HCT116 (cell line): ENCODE results near the gene MTOR. TPM values are rescaled to one million over a fixed set of nuclear protein-coding genes. Genes with fewer than 3 reads are reported as not detected.

Experiments used
- ATAC-seq: fragments of 200-7000 bp; cut with Tn5 transposase; 2 replicates; pipeline ENCODE4 v1.9.1; 2020; ENCODE audit warnings: mild to moderate bottlenecking, moderate library complexity
- BruUV-seq: library from RNA; stranded (reverse); fragments of 400-500 nt; replicated peaks from 2 replicates; lab custom pipeline; 2021; lab: Mats Ljungman, UMichigan
- CTCF ChIA-PET: fragments of 300-600 bp; sonication (Branson Sonifier 250); formaldehyde crosslinking; loops from one replicate; lab custom pipeline; 2021; ENCODE audit warnings: antibody characterized with exemption; lab: Charles Lee
- POLR2A ChIA-PET: fragments of 300-600, 350-600 bp; sonication (Branson Sonifier 250); formaldehyde crosslinking; loops from one replicate; lab custom pipeline; 2021; ENCODE audit warnings: antibody characterized with exemption; lab: Charles Lee
- RAD21 ChIA-PET, 2 experiments: fragments of 300-600 bp; sonication (Branson Sonifier 250); formaldehyde crosslinking; loops; one replicate each; lab custom pipeline; 2023; ENCODE audit warnings: low total read pairs in 2 of 2; ENCODE audit not compliant: uncharacterized antibody in 2 of 2, unreplicated experiment in 2 of 2, low non-redundant PET in 1 of 2; lab: Charles Lee
- DNase-seq: peaks from one replicate; pipeline ENCODE4 v3.0.0-alpha.2; 2010; ENCODE audit warnings: low read depth, low spot score
- H2AFZ ChIP-seq: fragments of 200-600 bp; shearing (Covaris generic), sonication (generic); 2 replicates; pipeline ENCODE4 v1.6.1; 2017; ENCODE audit warnings: low read depth, mixed run types, mixed read lengths, antibody characterized with exemption, low read length; ENCODE audit not compliant: poor library complexity, severe bottlenecking
- H3K27ac ChIP-seq: 2 replicates; pipeline ENCODE4 v1.5.1; 2012; ENCODE audit warnings: low read depth, low read length
- H3K27me3 ChIP-seq: fragments of 200-600 bp; sonication (generic); 2 replicates; pipeline ENCODE4 v1.6.1; 2016; ENCODE audit warnings: mixed run types, low read length, mixed read lengths; ENCODE audit not compliant: insufficient read depth
- H3K36me3 ChIP-seq, 2 experiments: fragments of 200-500 bp in 1 of 2; fragments of 200-600 bp in 1 of 2; sonication (Bioruptor generic) in 1 of 2; sonication (generic) in 1 of 2; 2 replicates each; pipeline versions ENCODE4 v1.5.1 to v1.6.1; 2014 to 2016; ENCODE audit warnings: low read length in 2 of 2, inconsistent platforms in 1 of 2, mixed read lengths in 1 of 2, mixed run types in 1 of 2; ENCODE audit not compliant: insufficient read depth in 2 of 2, control insufficient read depth in 1 of 2
- H3K4me1 ChIP-seq, 2 experiments: fragments of 200-600 bp in 1 of 2; sonication (generic) in 1 of 2; 2 replicates each; pipeline versions ENCODE4 v1.5.1 to v1.6.1; 2012 to 2017; ENCODE audit warnings: low read length in 2 of 2, inconsistent platforms in 1 of 2, mild to moderate bottlenecking in 1 of 2, mixed read lengths in 1 of 2, mixed run types in 1 of 2, moderate library complexity in 1 of 2; ENCODE audit not compliant: insufficient read depth in 2 of 2, control insufficient read depth in 1 of 2
- H3K4me2 ChIP-seq: fragments of 200-600 bp; sonication (generic); 2 replicates; pipeline ENCODE4 v1.6.1; 2017; ENCODE audit warnings: mixed run types, low read length, mixed read lengths
- H3K4me3 ChIP-seq, 2 experiments: fragments of 200-600 bp in 1 of 2; sonication (generic) in 1 of 2; replicated peaks in 1 of 2; 2 replicates each; pipeline ENCODE4 v1.5.1; 2011 to 2016; ENCODE audit warnings: low read length in 2 of 2, control low read depth in 1 of 2, low read depth in 1 of 2, mild to moderate bottlenecking in 1 of 2, mixed read lengths in 1 of 2, mixed run types in 1 of 2
- H3K79me2 ChIP-seq: fragments of 200-600 bp; sonication (generic); 2 replicates; pipeline ENCODE4 v1.6.1; 2017; ENCODE audit warnings: mild to moderate bottlenecking, mixed run types, low read length, moderate library complexity, mixed read lengths; ENCODE audit not compliant: insufficient read depth
- H3K9ac ChIP-seq: fragments of 200-600 bp; sonication (generic); 2 replicates; pipeline ENCODE4 v1.6.1; 2016; ENCODE audit warnings: low read length, mixed read lengths
- H3K9me2 ChIP-seq: fragments of 200-600 bp; sonication (generic), shearing (Covaris generic); 2 replicates; pipeline ENCODE4 v1.6.1; 2017; ENCODE audit warnings: mixed run types, mild to moderate bottlenecking, moderate library complexity; ENCODE audit not compliant: insufficient read depth
- H3K9me3 ChIP-seq, 2 experiments: fragments of 200-500 bp in 1 of 2; fragments of 200-600 bp in 1 of 2; sonication (Bioruptor generic) in 1 of 2; sonication (generic) in 1 of 2; 2 replicates each; pipeline ENCODE4 v1.6.1; 2014 to 2017; ENCODE audit warnings: low read length in 2 of 2, mixed read lengths in 2 of 2, inconsistent platforms in 1 of 2, low read depth in 1 of 2, mild to moderate bottlenecking in 1 of 2, mixed run types in 1 of 2, moderate library complexity in 1 of 2; ENCODE audit not compliant: control insufficient read depth in 1 of 2, insufficient read depth in 1 of 2
- H4K20me1 ChIP-seq: fragments of 200-600 bp; sonication (generic), shearing (Covaris generic); 2 replicates; pipeline ENCODE4 v1.6.1; 2017; ENCODE audit warnings: mixed run types, mild to moderate bottlenecking, moderate library complexity; ENCODE audit not compliant: insufficient read depth
- CEBPB ChIP-seq: IDR thresholded peaks from 2 replicates; pipeline ENCODE4 v1.6.1; 2012; ENCODE audit warnings: low read depth
- ELF1 ChIP-seq: IDR thresholded peaks from 2 replicates; pipeline ENCODE4 v1.6.1; 2012; ENCODE audit warnings: low read depth, borderline replicate concordance
- FOSL1 ChIP-seq: IDR thresholded peaks from 2 replicates; pipeline ENCODE4 v1.6.1; 2012; ENCODE audit warnings: low read depth
- JUND ChIP-seq: IDR thresholded peaks from 2 replicates; pipeline ENCODE4 v1.6.1; 2012
- POLR2AphosphoS5 ChIP-seq: IDR thresholded peaks from 2 replicates; pipeline ENCODE4 v1.6.1; 2011; ENCODE audit warnings: mild to moderate bottlenecking, low read depth, low read length, moderate library complexity
- RAD21 ChIP-seq: IDR thresholded peaks from 2 replicates; pipeline ENCODE4 v1.6.1; 2012; ENCODE audit warnings: low read depth, mild to moderate bottlenecking
- YY1 ChIP-seq: IDR thresholded peaks from 2 replicates; pipeline ENCODE4 v1.6.1; 2011; ENCODE audit warnings: low read length, low read depth, moderate library complexity, mild to moderate bottlenecking; ENCODE audit not compliant: insufficient replicate concordance; ENCODE audit errors: extremely low read depth
- ZFX ChIP-seq: fragments of 450-650 bp; IDR thresholded peaks from 2 replicates; pipeline ENCODE4 v1.6.1; 2017
- ZNF274 ChIP-seq: fragments of 200-500 bp; sonication (Bioruptor generic); IDR thresholded peaks from 2 replicates; pipeline ENCODE4 v1.6.1; 2014; ENCODE audit warnings: mild to moderate bottlenecking, low read depth, low read length, inconsistent platforms
- intact Hi-C: fragments of 100-400 bp; cut with micrococcal nuclease; formaldehyde crosslinking; loops from 2 replicates; pipeline ENCODE4 v1.10.0; 2022
- total RNA-seq: library from RNA; stranded (reverse); gene quantifications from one replicate; pipeline ENCODE4 v1.2.1, GENCODE V29; 2021; ENCODE audit not compliant: unreplicated experiment
- TF ChIP-seq, protein P1 (sequence below): IDR thresholded peaks from 2 replicates; pipeline ENCODE4 v1.6.1; 2012; ENCODE audit warnings: low read depth
- TF ChIP-seq, protein P2 (sequence below), 3 experiments: fragments of 200-600 bp in 1 of 3; sonication (generic) in 1 of 3; IDR thresholded peaks in 2 of 3; conservative IDR thresholded peaks in 1 of 3; 2 replicates each; pipeline ENCODE4 v1.5.1; 2012 to 2017; ENCODE audit warnings: low read depth in 2 of 3, low read length in 2 of 3, antibody characterized with exemption in 1 of 3, borderline replicate concordance in 1 of 3, control low read depth in 1 of 3, mild to moderate bottlenecking in 1 of 3, mixed read lengths in 1 of 3, mixed run types in 1 of 3, moderate library complexity in 1 of 3; ENCODE audit not compliant: insufficient read depth in 1 of 3

MTOR gene
- total RNA-seq, 1 experiment from 2014 or later, result 42.2 TPM

DNA sequence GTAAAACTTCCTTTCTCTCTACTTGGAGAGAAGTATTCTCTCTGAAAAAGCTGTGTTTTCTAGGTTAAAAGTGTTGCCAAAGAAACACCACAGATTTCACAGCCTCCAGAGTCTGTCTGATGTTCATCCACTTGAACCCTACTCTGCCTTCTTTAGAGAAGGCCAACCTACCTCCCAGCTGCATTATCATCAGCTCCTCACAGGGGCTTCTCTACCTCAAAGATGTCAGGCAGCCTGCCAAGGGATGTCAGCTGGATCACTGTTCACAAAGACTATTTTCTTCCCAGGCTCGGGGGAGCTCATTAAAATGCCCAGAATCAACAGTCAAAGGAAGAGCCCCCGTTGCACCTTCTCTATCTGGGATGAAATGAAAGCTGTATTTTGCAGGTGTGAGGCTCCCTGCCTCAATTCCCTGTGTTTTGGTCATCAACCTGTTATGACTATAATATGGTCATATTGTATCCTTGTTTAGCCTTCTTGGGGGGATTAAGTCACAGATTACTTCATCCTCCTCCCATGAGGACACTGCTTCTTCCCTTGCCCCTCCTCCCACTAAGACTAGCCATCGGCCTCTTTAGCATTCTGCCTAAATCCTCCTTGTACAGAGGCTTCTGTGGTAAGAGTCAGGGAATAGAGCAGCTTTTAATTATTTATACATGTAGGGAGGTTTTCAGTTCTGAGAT lies 47.5 kb downstream of the MTOR start:
- DNase-seq, result no peak
- BruUV-seq, result no TSS peak

More for the DNA sequence above, 47.5 kb downstream of the MTOR start:
- intact Hi-C loops, result no loop called here
- no peak for ATAC-seq
- Histone ChIP-seq H3K36me3 (peaks cover 15 to 36% of the 10 kb centered on the region in 2 experiments; a peak in 3 of 4 replicates), H3K4me1 (no peaks in the 10 kb centered on the region), H3K9ac (no peak overlapping the region), H3K9me3 (no peaks in the 10 kb centered on the region), H3K79me2 (no peaks in the 10 kb centered on the region), H4K20me1 (no peaks in the 10 kb centered on the region), H3K27ac (no peak overlapping the region), H3K4me3 (no peak overlapping the region), H2AFZ (no peak overlapping the region), H3K9me2 (no peaks in the 10 kb centered on the region), H3K4me2 (no peak overlapping the region), H3K27me3 (no peaks in the 10 kb centered on the region)
- TF ChIP-seq ZFX (no peak), ZNF274 (no peak), YY1 (no peak), ELF1 (no peak), FOSL1 (no peak), JUND (no peak), RAD21 (no peak), CEBPB (no peak), POLR2AphosphoS5 (no peak)
- TF ChIP-seq, protein P1, sequence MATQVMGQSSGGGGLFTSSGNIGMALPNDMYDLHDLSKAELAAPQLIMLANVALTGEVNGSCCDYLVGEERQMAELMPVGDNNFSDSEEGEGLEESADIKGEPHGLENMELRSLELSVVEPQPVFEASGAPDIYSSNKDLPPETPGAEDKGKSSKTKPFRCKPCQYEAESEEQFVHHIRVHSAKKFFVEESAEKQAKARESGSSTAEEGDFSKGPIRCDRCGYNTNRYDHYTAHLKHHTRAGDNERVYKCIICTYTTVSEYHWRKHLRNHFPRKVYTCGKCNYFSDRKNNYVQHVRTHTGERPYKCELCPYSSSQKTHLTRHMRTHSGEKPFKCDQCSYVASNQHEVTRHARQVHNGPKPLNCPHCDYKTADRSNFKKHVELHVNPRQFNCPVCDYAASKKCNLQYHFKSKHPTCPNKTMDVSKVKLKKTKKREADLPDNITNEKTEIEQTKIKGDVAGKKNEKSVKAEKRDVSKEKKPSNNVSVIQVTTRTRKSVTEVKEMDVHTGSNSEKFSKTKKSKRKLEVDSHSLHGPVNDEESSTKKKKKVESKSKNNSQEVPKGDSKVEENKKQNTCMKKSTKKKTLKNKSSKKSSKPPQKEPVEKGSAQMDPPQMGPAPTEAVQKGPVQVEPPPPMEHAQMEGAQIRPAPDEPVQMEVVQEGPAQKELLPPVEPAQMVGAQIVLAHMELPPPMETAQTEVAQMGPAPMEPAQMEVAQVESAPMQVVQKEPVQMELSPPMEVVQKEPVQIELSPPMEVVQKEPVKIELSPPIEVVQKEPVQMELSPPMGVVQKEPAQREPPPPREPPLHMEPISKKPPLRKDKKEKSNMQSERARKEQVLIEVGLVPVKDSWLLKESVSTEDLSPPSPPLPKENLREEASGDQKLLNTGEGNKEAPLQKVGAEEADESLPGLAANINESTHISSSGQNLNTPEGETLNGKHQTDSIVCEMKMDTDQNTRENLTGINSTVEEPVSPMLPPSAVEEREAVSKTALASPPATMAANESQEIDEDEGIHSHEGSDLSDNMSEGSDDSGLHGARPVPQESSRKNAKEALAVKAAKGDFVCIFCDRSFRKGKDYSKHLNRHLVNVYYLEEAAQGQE, result no peak
- TF ChIP-seq, protein P2, sequence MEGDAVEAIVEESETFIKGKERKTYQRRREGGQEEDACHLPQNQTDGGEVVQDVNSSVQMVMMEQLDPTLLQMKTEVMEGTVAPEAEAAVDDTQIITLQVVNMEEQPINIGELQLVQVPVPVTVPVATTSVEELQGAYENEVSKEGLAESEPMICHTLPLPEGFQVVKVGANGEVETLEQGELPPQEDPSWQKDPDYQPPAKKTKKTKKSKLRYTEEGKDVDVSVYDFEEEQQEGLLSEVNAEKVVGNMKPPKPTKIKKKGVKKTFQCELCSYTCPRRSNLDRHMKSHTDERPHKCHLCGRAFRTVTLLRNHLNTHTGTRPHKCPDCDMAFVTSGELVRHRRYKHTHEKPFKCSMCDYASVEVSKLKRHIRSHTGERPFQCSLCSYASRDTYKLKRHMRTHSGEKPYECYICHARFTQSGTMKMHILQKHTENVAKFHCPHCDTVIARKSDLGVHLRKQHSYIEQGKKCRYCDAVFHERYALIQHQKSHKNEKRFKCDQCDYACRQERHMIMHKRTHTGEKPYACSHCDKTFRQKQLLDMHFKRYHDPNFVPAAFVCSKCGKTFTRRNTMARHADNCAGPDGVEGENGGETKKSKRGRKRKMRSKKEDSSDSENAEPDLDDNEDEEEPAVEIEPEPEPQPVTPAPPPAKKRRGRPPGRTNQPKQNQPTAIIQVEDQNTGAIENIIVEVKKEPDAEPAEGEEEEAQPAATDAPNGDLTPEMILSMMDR (IDR thresholded peaks at IDR 0.05 in 2 of 3, conservative IDR thresholded peaks at IDR 0.05 in 1 of 3; ENCODE audit: borderline replicate concordance in 1 of 3, insufficient read depth in 1 of 3, low read depth in 2 of 3, low read length in 2 of 3), result no peak
- CTCF ChIA-PET, result no interaction called here
- POLR2A ChIA-PET, result no interaction called here
- RAD21 ChIA-PET, result no interaction called here
